HepG2 (cell line): Measurements from ENCODE around the gene PTPRM.

ENCODE experiments used
- FOXK2 ChIP-seq: fragments of 450-650 bp; IDR thresholded peaks from 2 replicates; pipeline ENCODE4 v1.6.1; 2016
- MYC ChIP-seq: sonication (generic); formaldehyde crosslinking; IDR thresholded peaks from 2 replicates; pipeline ENCODE4 v1.9.0; 2021; ENCODE audit warnings: missing genetic modification reagents, borderline replicate concordance
- NONO ChIP-seq, 2 experiments: fragments of 450-650 bp in 1 of 2; sonication (generic) in 1 of 2; formaldehyde crosslinking in 1 of 2; IDR thresholded peaks in 1 of 2; conservative IDR thresholded peaks in 1 of 2; 2 replicates each; pipeline versions ENCODE4 v1.6.1 to v1.8.0; 2017 to 2022; ENCODE audit warnings: mild to moderate bottlenecking in 1 of 2, missing genetic modification reagents in 1 of 2, moderate library complexity in 1 of 2
- NR2C2 ChIP-seq: sonication (generic); formaldehyde crosslinking; IDR thresholded peaks from 2 replicates; pipeline ENCODE4 v1.4.0; 2020; ENCODE audit warnings: missing genetic modification reagents, mild to moderate bottlenecking, moderate library complexity, borderline replicate concordance
- TF ChIP-seq, protein P1 (sequence below): sonication (generic); formaldehyde crosslinking; IDR thresholded peaks from 2 replicates; pipeline ENCODE4 v1.5.0; 2020; ENCODE audit warnings: mild to moderate bottlenecking, missing genetic modification reagents, moderate library complexity

DNA sequence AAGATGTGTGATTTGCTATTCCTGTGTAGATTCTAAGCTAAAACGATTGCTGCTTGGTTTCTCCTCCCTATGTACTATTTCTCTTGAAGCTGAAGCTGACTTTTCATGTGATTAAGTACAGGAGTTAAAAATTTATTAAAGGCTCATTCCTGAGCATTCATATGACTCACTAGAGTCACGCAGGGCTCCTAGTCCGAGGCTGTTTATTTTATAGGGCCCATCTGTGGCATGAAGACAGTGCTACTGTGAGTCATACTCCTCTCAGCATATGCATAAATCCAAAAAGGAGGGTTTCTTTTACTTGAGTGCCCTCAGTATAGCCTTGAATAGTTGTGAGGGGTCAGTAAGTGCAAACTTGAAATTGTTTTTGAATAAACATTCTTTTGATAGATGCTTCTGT lies 378.8 kb downstream of the PTPRM start:
- TF ChIP-seq MYC: no peak
- TF ChIP-seq NR2C2 (CRISPR knock-in tag): no peak
- TF ChIP-seq, protein P1, sequence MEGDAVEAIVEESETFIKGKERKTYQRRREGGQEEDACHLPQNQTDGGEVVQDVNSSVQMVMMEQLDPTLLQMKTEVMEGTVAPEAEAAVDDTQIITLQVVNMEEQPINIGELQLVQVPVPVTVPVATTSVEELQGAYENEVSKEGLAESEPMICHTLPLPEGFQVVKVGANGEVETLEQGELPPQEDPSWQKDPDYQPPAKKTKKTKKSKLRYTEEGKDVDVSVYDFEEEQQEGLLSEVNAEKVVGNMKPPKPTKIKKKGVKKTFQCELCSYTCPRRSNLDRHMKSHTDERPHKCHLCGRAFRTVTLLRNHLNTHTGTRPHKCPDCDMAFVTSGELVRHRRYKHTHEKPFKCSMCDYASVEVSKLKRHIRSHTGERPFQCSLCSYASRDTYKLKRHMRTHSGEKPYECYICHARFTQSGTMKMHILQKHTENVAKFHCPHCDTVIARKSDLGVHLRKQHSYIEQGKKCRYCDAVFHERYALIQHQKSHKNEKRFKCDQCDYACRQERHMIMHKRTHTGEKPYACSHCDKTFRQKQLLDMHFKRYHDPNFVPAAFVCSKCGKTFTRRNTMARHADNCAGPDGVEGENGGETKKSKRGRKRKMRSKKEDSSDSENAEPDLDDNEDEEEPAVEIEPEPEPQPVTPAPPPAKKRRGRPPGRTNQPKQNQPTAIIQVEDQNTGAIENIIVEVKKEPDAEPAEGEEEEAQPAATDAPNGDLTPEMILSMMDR (CRISPR knock-in tag): no peak
- TF ChIP-seq NONO (IDR thresholded peaks at IDR 0.05): no peak
- no peak for TF ChIP-seq NONO (CRISPR knock-in tag; conservative IDR thresholded peaks at IDR 0.05)
- no peak for TF ChIP-seq FOXK2
